HepG2 (cell line): ENCODE data around the gene SYNGR2. TPM values are rescaled to one million over a fixed set of nuclear protein-coding genes. Genes with fewer than 3 reads are reported as not detected.
A peak's percentile ranks its signal among the peaks of the same experiment; 100 is the strongest.

Experiments
- ARNT ChIP-seq: fragments of 450-650 bp; IDR thresholded peaks from 2 replicates; pipeline ENCODE4 v1.6.1; 2017
- CHCHD3 ChIP-seq: sonication (generic); formaldehyde crosslinking; IDR thresholded peaks from 2 replicates; pipeline ENCODE4 v1.8.0; 2022; ENCODE audit warnings: mild to moderate bottlenecking, missing genetic modification reagents, moderate library complexity
- CREM ChIP-seq, 2 experiments: sonication (generic) in 1 of 2; formaldehyde crosslinking in 1 of 2; IDR thresholded peaks; 2 replicates each; pipeline versions ENCODE4 v1.4.0 to v1.6.1; 2016 to 2020; ENCODE audit warnings: antibody characterized with exemption in 1 of 2, mild to moderate bottlenecking in 1 of 2, missing genetic modification reagents in 1 of 2
- DPF2 ChIP-seq: sonication (generic); formaldehyde crosslinking; IDR thresholded peaks from 2 replicates; pipeline ENCODE4 v1.4.0; 2020; ENCODE audit warnings: mild to moderate bottlenecking, low read depth, missing genetic modification reagents, borderline replicate concordance
- HDAC1 ChIP-seq: sonication (generic); formaldehyde crosslinking; IDR thresholded peaks from 2 replicates; pipeline ENCODE4 v1.5.1; 2020; ENCODE audit warnings: mild to moderate bottlenecking, missing genetic modification reagents
- MBD4 ChIP-seq: IDR thresholded peaks from 2 replicates; pipeline ENCODE4 v1.6.1; 2012; ENCODE audit warnings: low read length, inconsistent platforms, borderline replicate concordance
- MIXL1 ChIP-seq: IDR thresholded peaks from 2 replicates; pipeline ENCODE4 v1.6.1; 2016
- SIX1 ChIP-seq: sonication (generic); formaldehyde crosslinking; IDR thresholded peaks from 2 replicates; pipeline ENCODE4 v1.4.0; 2020; ENCODE audit warnings: missing genetic modification reagents, borderline replicate concordance
- SNAI1 ChIP-seq: sonication (generic); formaldehyde crosslinking; IDR thresholded peaks from 2 replicates; pipeline ENCODE4 v1.5.0; 2020; ENCODE audit warnings: mild to moderate bottlenecking, missing genetic modification reagents, borderline replicate concordance
- SOX13 ChIP-seq, 3 experiments: fragments of 450-650 bp in 1 of 3; sonication (generic) in 1 of 3; formaldehyde crosslinking in 1 of 3; IDR thresholded peaks in 2 of 3; conservative IDR thresholded peaks in 1 of 3; 2 replicates each; pipeline versions ENCODE4 v1.5.0 to v1.6.1; 2016 to 2020; ENCODE audit warnings: antibody characterized with exemption in 1 of 3, mild to moderate bottlenecking in 1 of 3, missing compliant biosample characterization in 1 of 3, missing genetic modification reagents in 1 of 3, moderate library complexity in 1 of 3
- SRY ChIP-seq: sonication (generic); formaldehyde crosslinking; IDR thresholded peaks from 2 replicates; pipeline ENCODE4 v1.8.0; 2022; ENCODE audit warnings: mild to moderate bottlenecking, missing genetic modification reagents
- TEAD2 ChIP-seq: sonication (generic); formaldehyde crosslinking; IDR thresholded peaks from 2 replicates; pipeline ENCODE4 v1.9.0; 2021; ENCODE audit warnings: missing genetic modification reagents
- THRA ChIP-seq: sonication (generic); formaldehyde crosslinking; IDR thresholded peaks from 2 replicates; pipeline ENCODE4 v1.4.0; 2020; ENCODE audit warnings: missing genetic modification reagents, borderline replicate concordance
- TIGD3 ChIP-seq: sonication (generic); formaldehyde crosslinking; IDR thresholded peaks from 2 replicates; pipeline ENCODE4 v1.5.1; 2020; ENCODE audit warnings: mild to moderate bottlenecking, missing genetic modification reagents, borderline replicate concordance
- TOE1 ChIP-seq: sonication (generic); formaldehyde crosslinking; IDR thresholded peaks from 2 replicates; pipeline ENCODE4 v1.4.0; 2020; ENCODE audit warnings: mild to moderate bottlenecking, missing genetic modification reagents
- TRIM22 ChIP-seq: fragments of 450-650 bp; IDR thresholded peaks from 2 replicates; pipeline ENCODE4 v1.6.1; 2017
- ZBTB25 ChIP-seq: IDR thresholded peaks from 2 replicates; pipeline ENCODE4 v1.6.1; 2018; ENCODE audit warnings: missing genetic modification reagents
- ZBTB7A ChIP-seq: sonication (generic); formaldehyde crosslinking; IDR thresholded peaks from 2 replicates; pipeline ENCODE4 v1.8.0; 2022; ENCODE audit warnings: mild to moderate bottlenecking, missing genetic modification reagents
- ZFP37 ChIP-seq: sonication (generic); formaldehyde crosslinking; IDR thresholded peaks from 2 replicates; pipeline ENCODE4 v1.4.0; 2020; ENCODE audit warnings: missing genetic modification reagents, borderline replicate concordance
- ZNF430 ChIP-seq: sonication (generic); formaldehyde crosslinking; IDR thresholded peaks from 2 replicates; pipeline ENCODE4 v1.9.0; 2021; ENCODE audit warnings: mild to moderate bottlenecking, missing genetic modification reagents
- ZNF644 ChIP-seq: IDR thresholded peaks from 2 replicates; pipeline ENCODE4 v1.6.1; 2016; ENCODE audit warnings: low read depth
- ZNF761 ChIP-seq: sonication (generic); formaldehyde crosslinking; conservative IDR thresholded peaks from 2 replicates; pipeline ENCODE4 v1.4.0; 2020; ENCODE audit warnings: mild to moderate bottlenecking, missing genetic modification reagents
- ZNF768 ChIP-seq: sonication (generic); formaldehyde crosslinking; IDR thresholded peaks from 2 replicates; pipeline ENCODE4 v1.4.0; 2020; ENCODE audit warnings: missing genetic modification reagents
- ZNF773 ChIP-seq: sonication (generic); formaldehyde crosslinking; IDR thresholded peaks from 2 replicates; pipeline ENCODE4 v1.4.0; 2020; ENCODE audit warnings: missing genetic modification reagents, borderline replicate concordance
- ZNF841 ChIP-seq: sonication (generic); formaldehyde crosslinking; IDR thresholded peaks from 2 replicates; pipeline ENCODE4 v1.8.1; 2023; ENCODE audit warnings: missing genetic modification reagents, borderline replicate concordance
- ZSCAN31 ChIP-seq: sonication (generic); formaldehyde crosslinking; IDR thresholded peaks from 2 replicates; pipeline ENCODE4 v1.5.0; 2020; ENCODE audit warnings: low read depth, mild to moderate bottlenecking, missing genetic modification reagents
- polyA plus RNA-seq, 8 experiments: library from polyadenylated mRNA; depleted of rRNA in 3 of 8; stranded (reverse) in 7 of 8; unstranded in 1 of 8; fragments of >200 nt; fragmentation: Illumina TruSeq in 4 of 8; extraction: Trizol in 4 of 8; gene quantifications; 2 replicates each; pipeline versions ENCODE4 v1.2.1 to v1.2.3, GENCODE V29; 2011 to 2016; ENCODE audit warnings: low read depth in 4 of 8, missing spikeins in 1 of 8, mixed read lengths in 1 of 8; ENCODE audit not compliant: insufficient read depth in 1 of 8
- total RNA-seq, 5 experiments: library from RNA; depleted of rRNA; stranded (reverse); fragments of >200 nt; fragmentation: Illumina TruSeq; extraction: Trizol; gene quantifications; 2 replicates each; pipeline ENCODE4 v1.2.3, GENCODE V29; 2016; ENCODE audit warnings: low read depth in 1 of 5

Gene SYNGR2
- total and polyA plus RNA-seq, 2 of the 13 experiments (the other 11 are each of a cell fraction or from before 2014, with no cell fraction given): 46.7 to 170 TPM

- TF ChIP-seq TRIM22: no peak
- no peak for TF ChIP-seq ZNF841 (CRISPR knock-in tag)
- TF ChIP-seq MBD4: no peak
- no peak for TF ChIP-seq TIGD3 (CRISPR knock-in tag)
- no peak for TF ChIP-seq TOE1 (CRISPR knock-in tag)
- no peak for TF ChIP-seq SIX1 (CRISPR knock-in tag)
- TF ChIP-seq ZNF430: no peak; the same call in 1 of the 2 replicates
- peak; percentile 22; the same call in 1 of the 2 replicates for TF ChIP-seq MIXL1 (CRISPR knock-in tag)
- TF ChIP-seq CREM (IDR thresholded peaks at IDR 0.05): no peak
- no peak for TF ChIP-seq CREM (CRISPR knock-in tag; IDR thresholded peaks at IDR 0.05)
- peak; percentile 84; the same call in 1 of the 2 replicates for TF ChIP-seq SRY (CRISPR knock-in tag)
- TF ChIP-seq SOX13 (IDR thresholded peaks at IDR 0.05): no peak
- 0 out of 4 replicates have a peak, but pooled peaks of 1 of the 2 experiments have one; percentile 23 for TF ChIP-seq SOX13 (CRISPR knock-in tag; conservative IDR thresholded peaks at IDR 0.05 in 1 of 2, IDR thresholded peaks at IDR 0.05 in 1 of 2)
- no peak for TF ChIP-seq SNAI1 (CRISPR knock-in tag)
- peak; percentile 35 for TF ChIP-seq ZNF773 (CRISPR knock-in tag)
- 0 out of 2 replicates have a peak, but pooled peaks have one; percentile 48 for TF ChIP-seq ZNF768 (CRISPR knock-in tag)
- TF ChIP-seq CHCHD3 (CRISPR knock-in tag): no peak
- no peak for TF ChIP-seq ARNT
- peak; percentile 88; the same call in 1 of the 2 replicates for TF ChIP-seq ZNF761 (CRISPR knock-in tag)
- no peak for TF ChIP-seq TEAD2
- peak; percentile 44; the same call in 1 of the 2 replicates for TF ChIP-seq HDAC1
- TF ChIP-seq DPF2 (CRISPR knock-in tag): no peak
- TF ChIP-seq ZBTB25 (CRISPR knock-in tag): no peak
- TF ChIP-seq ZNF644: no peak
- no peak for TF ChIP-seq ZFP37 (CRISPR knock-in tag)
- TF ChIP-seq ZSCAN31 (CRISPR knock-in tag): no peak; the same call in 1 of the 2 replicates
- peak; percentile 95 for TF ChIP-seq ZBTB7A
- TF ChIP-seq THRA (CRISPR knock-in tag): 0 out of 2 replicates have a peak, but pooled peaks have one; percentile 40
These were observed at the start of gene SYNGR2 (continued) for GRCh38 chr17:78168242-78168902.
